Measurements from ENCODE around the gene ARL8A. TPM values are rescaled to one million over a fixed set of nuclear protein-coding genes. Genes with fewer than 3 reads are reported as not detected.

Gene ARL8A
- total RNA-seq, 1 experiment from 2014 or later: 45.6 TPM

DNA sequence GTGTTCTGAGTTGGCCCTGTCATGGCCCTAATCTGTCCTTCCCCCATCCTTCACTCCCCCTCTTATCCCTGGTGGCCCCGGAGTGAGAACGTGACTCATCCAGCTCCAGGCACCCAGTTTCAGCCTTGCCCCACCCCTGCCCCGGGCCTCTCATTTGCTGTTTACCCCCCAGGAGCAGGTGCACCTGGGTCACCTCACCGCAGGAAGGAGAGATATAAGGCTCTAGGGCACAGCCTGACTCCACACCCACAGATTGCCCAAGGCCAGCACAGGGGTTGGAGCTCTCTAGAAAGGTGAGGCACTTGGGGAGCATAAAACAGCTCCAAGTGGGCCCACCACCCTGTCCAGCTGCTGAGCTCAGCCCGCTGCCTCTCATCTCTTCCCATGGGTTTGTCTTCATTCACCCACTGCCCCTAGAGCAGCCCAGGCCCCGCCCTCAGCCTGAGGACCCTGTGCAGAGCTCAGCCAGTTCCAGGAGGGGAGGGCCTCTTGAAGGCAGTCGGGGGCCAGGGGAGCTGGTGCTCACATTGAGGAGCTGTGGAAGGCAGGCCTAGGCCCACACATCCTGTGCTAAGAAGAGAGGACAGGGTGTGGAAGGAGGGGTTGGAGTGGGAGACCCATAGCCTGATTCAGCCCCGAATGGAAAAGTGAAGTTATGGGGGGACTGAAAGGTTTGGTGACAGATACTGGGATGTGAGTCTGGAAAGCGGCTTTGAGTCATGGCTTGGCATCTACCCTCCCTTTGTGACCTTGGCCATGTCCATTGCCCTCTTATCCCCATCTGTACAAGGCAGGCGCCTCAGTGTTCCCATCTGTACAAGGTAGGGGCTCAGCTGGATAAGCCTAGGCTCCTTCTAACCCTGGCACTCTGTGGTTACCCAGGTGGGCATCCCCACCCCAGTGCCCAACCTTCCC lies 37.9 kb downstream of the ARL8A start (continued):
- TF ChIP-seq, protein P1, sequence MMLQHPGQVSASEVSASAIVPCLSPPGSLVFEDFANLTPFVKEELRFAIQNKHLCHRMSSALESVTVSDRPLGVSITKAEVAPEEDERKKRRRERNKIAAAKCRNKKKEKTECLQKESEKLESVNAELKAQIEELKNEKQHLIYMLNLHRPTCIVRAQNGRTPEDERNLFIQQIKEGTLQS (IDR thresholded peaks at IDR 0.05): no peak
- TF ChIP-seq CEBPB (IDR thresholded peaks at IDR 0.05; ENCODE audit: low read depth): no peak

GRCh38 chr1:202105571-202106339 lies 38.8 kb downstream of the ARL8A start:
- Histone ChIP-seq H3K4me1 (ENCODE audit: control insufficient read depth in 1 of 2, insufficient read depth in 2 of 2, low read length in 2 of 2) (peaks cover 58 to 71% of the 10 kb centered on the region in 2 experiments), H3K9ac (ENCODE audit: low read length) (peak overlapping the region; percentile 39), H3K9me2 (ENCODE audit: insufficient read depth) (no peaks in the 10 kb centered on the region), H3K4me2 (ENCODE audit: low read length) (peak overlapping the region; percentile 78), H2AFZ (ENCODE audit: low read depth, low read length, poor library complexity, severe bottlenecking) (no peak overlapping the region), H3K27me3 (ENCODE audit: insufficient read depth, low read length) (no peaks in the 10 kb centered on the region), H3K9me3 (ENCODE audit: control insufficient read depth in 1 of 2, insufficient read depth in 1 of 2, low read depth in 1 of 2, low read length in 2 of 2) (no peaks in the 10 kb centered on the region), H3K27ac (ENCODE audit: low read depth, low read length) (peak overlapping the region; percentile 86), H4K20me1 (ENCODE audit: insufficient read depth) (no peaks in the 10 kb centered on the region), H3K4me3 (replicated peaks in 1 of 2; ENCODE audit: low read depth in 1 of 2, low read length in 2 of 2) (peak overlapping the region; percentile 22 to 40), H3K79me2 (ENCODE audit: insufficient read depth, low read length) (no peaks in the 10 kb centered on the region), H3K36me3 (ENCODE audit: control insufficient read depth in 1 of 2, insufficient read depth in 2 of 2, low read length in 2 of 2) (no peaks in the 10 kb centered on the region)
- ChIA-PET RAD21 (ENCODE audit: low non-redundant PET in 1 of 2, low total read pairs in 2 of 2, uncharacterized antibody in 2 of 2, unreplicated experiment in 2 of 2) (interaction anchor here (0.9 to 1.7 kb wide), 6 partner anchors 13 to 99 kb away, joined by 3 to 7 read pairs (median 4); partner anchors contain the start of gene ELF3 (in 2 of the 2)), CTCF (interaction anchor here (1.1 to 3.9 kb wide), 5 partner anchors 9 to 106 kb away, joined by 3 to 26 read pairs (median 7); partner anchors contain the start of gene ELF3), POLR2A (interaction anchor here (0.9 to 5.0 kb wide), 12 partner anchors 8 to 95 kb away, joined by 3 to 72 read pairs (median 4); partner anchors contain the start of gene ELF3)
- ATAC-seq (peak; percentile 83), DNase-seq (ENCODE audit: low read depth, low spot score) (peak; percentile 88)
- BruUV-seq (replicated peaks): TSS peak; percentile 100
- intact Hi-C loops (cut with micrococcal nuclease): loop anchor here (5.0 kb wide), 2 partner anchors 48 to 393 kb away; no protein-coding TSS in a partner anchor
- TF ChIP-seq EGR1 (IDR thresholded peaks at IDR 0.05; ENCODE audit: low read depth) (no peak), EZH2phosphoT487 (IDR thresholded peaks at IDR 0.05; ENCODE audit: borderline replicate concordance) (no peak), TCF7L2 (IDR thresholded peaks at IDR 0.05; ENCODE audit: borderline replicate concordance, extremely low read depth, insufficient read depth, insufficient read length) (peak; percentile 24), SIN3A (IDR thresholded peaks at IDR 0.05; ENCODE audit: low read depth) (no peak), POLR2AphosphoS5 (IDR thresholded peaks at IDR 0.05; ENCODE audit: low read depth, low read length) (peak; percentile 74), ELF1 (IDR thresholded peaks at IDR 0.05; ENCODE audit: borderline replicate concordance, low read depth) (no peak), EZH2 (IDR thresholded peaks at IDR 0.05) (no peak), CBX3 (IDR thresholded peaks at IDR 0.05; ENCODE audit: low read depth) (no peak), CEBPB (IDR thresholded peaks at IDR 0.05; ENCODE audit: low read depth) (no peak), ZBTB33 (IDR thresholded peaks at IDR 0.05; ENCODE audit: extremely low read depth, insufficient replicate concordance, low read length) (no peak), ZNF274 (IDR thresholded peaks at IDR 0.05; ENCODE audit: low read depth, low read length) (no peak), JUND (IDR thresholded peaks at IDR 0.05) (no peak), POLR2A (IDR thresholded peaks at IDR 0.05; ENCODE audit: borderline replicate concordance, extremely low read depth, insufficient read depth, insufficient read length) (no peak)
- TF ChIP-seq, protein P2, sequence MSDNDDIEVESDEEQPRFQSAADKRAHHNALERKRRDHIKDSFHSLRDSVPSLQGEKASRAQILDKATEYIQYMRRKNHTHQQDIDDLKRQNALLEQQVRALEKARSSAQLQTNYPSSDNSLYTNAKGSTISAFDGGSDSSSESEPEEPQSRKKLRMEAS (IDR thresholded peaks at IDR 0.05): no peak
